HAP-1 (cell line): ENCODE data around the gene DPYSL4.
A peak's percentile ranks its signal among the peaks of the same experiment; 100 is the strongest.
"Not testable (repeated sequence)": the region's sequence is repeated elsewhere in the genome, so short reads cannot be mapped to it uniquely, and the experiment has no call there.

ENCODE experiments used
- DNase-seq, 2 experiments: peaks; one replicate each; pipeline ENCODE4 v3.0.0-alpha.2; 2016 to 2020; ENCODE audit warnings: low spot score in 2 of 2
- H3K27me3 ChIP-seq: fragments of 250-450 bp; sonication (Bioruptor Pico); 2 replicates; pipeline ENCODE4 v1.5.1; 2020; ENCODE audit warnings: low read depth, mild to moderate bottlenecking, moderate library complexity
- H3K36me3 ChIP-seq: fragments of 250-450 bp; sonication (Bioruptor Pico); replicated peaks from 2 replicates; pipeline ENCODE4 v1.5.1; 2020; ENCODE audit warnings: mild to moderate bottlenecking
- H3K4me1 ChIP-seq: fragments of 250-450 bp; sonication (Bioruptor Pico); 2 replicates; pipeline ENCODE4 v1.5.1; 2020; ENCODE audit warnings: mild to moderate bottlenecking
- H3K4me3 ChIP-seq: fragments of 250-450 bp; sonication (Bioruptor Pico); 2 replicates; pipeline ENCODE4 v1.5.1; 2020; ENCODE audit warnings: mild to moderate bottlenecking, moderate library complexity
- H3K9me3 ChIP-seq: fragments of 250-450 bp; sonication (Bioruptor Pico); 2 replicates; pipeline ENCODE4 v1.5.1; 2020; ENCODE audit warnings: mild to moderate bottlenecking, moderate library complexity
- in situ Hi-C: fragments of 300-500 bp; cut with MboI; formaldehyde crosslinking; loops from 3 replicates; pipeline ENCODE4 v1.14.3; 2020; ENCODE audit warnings: low sequenced_read_pairs, inconsistent platforms, mixed read lengths

The DPYSL4 gene

GRCh38 chr10:132154931-132155330 is 31.8 kb upstream of the DPYSL4 start:
- no peak overlapping the region for H3K4me3 ChIP-seq
- H3K9me3 ChIP-seq: no peaks in the 10 kb centered on the region
- in situ Hi-C loops: no loop called here
- H3K4me1 ChIP-seq: no peaks in the 10 kb centered on the region
- H3K27me3 ChIP-seq: no peaks in the 10 kb centered on the region
- DNase-seq: no peak
- H3K36me3 ChIP-seq: no peaks in the 10 kb centered on the region

DNA sequence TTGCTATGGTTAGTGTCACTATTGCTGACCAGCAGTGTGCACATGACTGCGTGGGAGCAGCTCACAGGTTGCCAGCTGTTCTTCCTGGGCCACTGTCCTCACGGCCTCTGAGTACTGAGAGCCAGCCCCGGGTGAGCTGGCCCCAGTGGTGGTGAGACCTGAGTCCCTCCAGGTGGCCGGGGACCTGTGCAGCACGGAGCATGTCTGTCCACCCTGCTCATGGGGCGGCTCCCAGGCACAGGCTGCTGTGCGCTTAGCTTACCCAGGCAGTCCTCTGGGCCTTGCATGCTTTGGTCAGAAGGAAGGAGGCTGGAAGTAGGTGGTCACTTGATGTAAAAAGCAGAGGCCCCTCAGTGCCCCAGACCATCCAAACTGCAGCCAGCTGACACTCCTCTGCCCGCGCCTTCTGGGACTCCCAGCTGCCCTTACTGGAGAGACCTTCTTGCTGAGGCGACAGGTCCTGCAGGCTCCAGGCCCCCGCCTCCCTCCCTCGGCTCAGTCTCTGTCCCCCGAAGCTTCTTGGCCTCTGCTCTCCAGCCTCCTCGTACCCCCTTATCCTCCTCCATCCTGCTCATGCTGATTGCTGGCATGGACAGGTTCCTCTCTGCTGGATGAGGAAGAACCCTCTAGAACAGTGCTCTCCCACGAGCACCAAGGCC is 30.9 kb upstream of the DPYSL4 start:
- H3K27me3 ChIP-seq: no peaks in the 10 kb centered on the region
- no peaks in the 10 kb centered on the region for H3K36me3 ChIP-seq
- in situ Hi-C loops: no loop called here
- H3K4me3 ChIP-seq: no peak overlapping the region
- H3K4me1 ChIP-seq: no peaks in the 10 kb centered on the region
- H3K9me3 ChIP-seq: no peaks in the 10 kb centered on the region
- DNase-seq: no peak

DNA sequence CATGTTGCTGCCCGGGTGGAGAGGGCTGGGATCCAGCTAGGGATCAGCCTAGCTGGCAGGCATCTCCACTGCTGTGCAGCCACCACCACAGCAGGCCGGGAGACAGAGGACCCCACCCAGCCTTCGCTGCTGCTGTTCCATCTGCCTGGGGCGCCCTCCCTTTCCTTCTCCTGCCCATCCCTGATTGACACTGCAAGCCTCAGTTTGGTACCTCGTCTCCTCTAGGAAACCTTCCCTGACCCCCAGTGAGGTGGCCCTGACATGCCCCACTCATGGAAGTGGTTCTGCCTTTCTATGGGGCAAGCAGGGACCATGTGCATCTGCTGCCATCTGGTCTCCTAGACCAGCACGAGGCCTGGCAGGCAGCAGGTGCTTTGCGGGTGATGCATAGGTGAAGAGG is 30.4 kb upstream of the DPYSL4 start:
- Histone ChIP-seq H3K9me3 (no peaks in the 10 kb centered on the region), H3K4me1 (no peaks in the 10 kb centered on the region), H3K27me3 (no peaks in the 10 kb centered on the region), H3K36me3 (no peaks in the 10 kb centered on the region), H3K4me3 (no peak overlapping the region)
- DNase-seq: no peak
- in situ Hi-C loops: no loop called here

DNA sequence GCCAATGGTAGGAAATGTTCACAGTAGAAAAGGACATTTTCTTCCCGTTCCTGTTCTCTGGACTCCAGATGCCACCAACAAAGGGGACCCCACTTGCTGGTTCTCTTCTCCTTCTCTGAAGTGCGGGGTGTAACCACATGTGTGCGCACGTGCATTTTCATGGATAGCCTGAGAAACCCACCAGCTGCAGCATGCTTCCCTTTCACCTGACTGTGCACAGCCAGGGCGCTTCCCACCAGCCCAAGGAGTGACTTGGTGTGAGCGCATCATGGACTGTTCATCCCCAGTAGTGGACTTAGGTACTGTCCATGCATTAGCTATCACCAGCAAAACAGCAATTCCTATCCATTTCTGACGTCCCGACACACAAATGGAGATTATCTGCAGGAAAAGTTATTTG is 29.6 kb upstream of the DPYSL4 start:
- in situ Hi-C loops: no loop called here

DNA sequence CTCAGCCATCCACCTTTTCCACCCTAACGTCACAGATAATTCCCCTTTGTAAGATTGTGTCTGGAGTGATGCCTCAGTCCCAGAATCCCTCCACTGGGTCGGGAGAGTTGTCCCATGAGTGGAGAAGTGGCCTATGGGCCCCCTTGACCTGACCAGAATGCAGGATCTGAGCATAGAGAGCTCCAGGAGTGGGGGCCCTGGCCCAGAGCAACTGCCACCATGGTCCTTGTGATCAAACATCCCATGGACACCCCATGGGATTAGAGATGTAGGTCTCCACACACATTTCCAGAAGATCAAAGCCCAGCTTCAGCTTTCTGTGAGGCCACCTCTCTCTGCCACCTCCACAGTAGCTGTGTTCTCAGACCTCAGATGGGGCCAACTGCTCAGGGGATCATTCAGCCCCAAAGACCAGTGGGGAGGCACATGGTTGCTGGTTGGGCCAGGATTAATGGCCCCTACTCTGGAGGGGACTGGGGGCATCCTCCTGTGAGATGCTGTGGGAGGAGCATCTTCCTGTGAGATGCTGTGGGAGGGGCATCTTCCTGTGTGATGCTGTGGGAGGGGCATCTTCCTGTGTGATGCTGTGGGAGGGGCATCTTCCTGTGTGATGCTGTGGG is 28.5 kb upstream of the DPYSL4 start:
- Histone ChIP-seq H3K9me3 (no peaks in the 10 kb centered on the region), H3K27me3 (no peaks in the 10 kb centered on the region), H3K36me3 (no peaks in the 10 kb centered on the region), H3K4me1 (no peaks in the 10 kb centered on the region), H3K4me3 (no peak overlapping the region)
- no peak for DNase-seq
- in situ Hi-C loops: no loop called here

More for the DNA sequence above, 29.6 kb upstream of the DPYSL4 start:
- H3K4me1 ChIP-seq: no peaks in the 10 kb centered on the region
- DNase-seq: no peak
- H3K36me3 ChIP-seq: no peaks in the 10 kb centered on the region
- H3K4me3 ChIP-seq: no peak overlapping the region
- H3K27me3 ChIP-seq: no peaks in the 10 kb centered on the region
- no peaks in the 10 kb centered on the region for H3K9me3 ChIP-seq

DNA sequence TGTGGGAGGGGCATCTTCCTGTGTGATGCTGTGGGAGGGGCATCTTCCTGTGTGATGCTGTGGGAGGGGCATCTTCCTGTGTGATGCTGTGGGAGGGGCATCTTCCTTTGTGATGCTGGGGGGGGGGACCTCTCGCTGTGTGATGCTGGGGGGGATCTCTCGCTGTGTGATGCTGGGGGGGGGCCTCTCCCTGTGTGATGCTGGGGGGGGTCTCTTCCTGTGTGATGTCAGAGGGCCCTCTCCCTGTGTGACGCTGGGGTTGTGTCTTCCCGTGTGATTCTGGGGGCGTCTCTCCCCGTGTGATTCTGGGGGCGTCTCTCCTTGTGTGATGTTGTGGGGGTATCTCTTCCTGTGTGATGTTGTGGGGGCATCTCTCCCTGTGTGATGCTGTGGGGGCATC is 27.9 kb upstream of the DPYSL4 start:
- Histone ChIP-seq H3K4me1 (no peaks in the 10 kb centered on the region), H3K9me3 (no peaks in the 10 kb centered on the region), H3K36me3 (no peaks in the 10 kb centered on the region), H3K27me3 (no peaks in the 10 kb centered on the region), H3K4me3 (no peak overlapping the region)
- DNase-seq: no peak
- in situ Hi-C loops: no loop called here

DNA sequence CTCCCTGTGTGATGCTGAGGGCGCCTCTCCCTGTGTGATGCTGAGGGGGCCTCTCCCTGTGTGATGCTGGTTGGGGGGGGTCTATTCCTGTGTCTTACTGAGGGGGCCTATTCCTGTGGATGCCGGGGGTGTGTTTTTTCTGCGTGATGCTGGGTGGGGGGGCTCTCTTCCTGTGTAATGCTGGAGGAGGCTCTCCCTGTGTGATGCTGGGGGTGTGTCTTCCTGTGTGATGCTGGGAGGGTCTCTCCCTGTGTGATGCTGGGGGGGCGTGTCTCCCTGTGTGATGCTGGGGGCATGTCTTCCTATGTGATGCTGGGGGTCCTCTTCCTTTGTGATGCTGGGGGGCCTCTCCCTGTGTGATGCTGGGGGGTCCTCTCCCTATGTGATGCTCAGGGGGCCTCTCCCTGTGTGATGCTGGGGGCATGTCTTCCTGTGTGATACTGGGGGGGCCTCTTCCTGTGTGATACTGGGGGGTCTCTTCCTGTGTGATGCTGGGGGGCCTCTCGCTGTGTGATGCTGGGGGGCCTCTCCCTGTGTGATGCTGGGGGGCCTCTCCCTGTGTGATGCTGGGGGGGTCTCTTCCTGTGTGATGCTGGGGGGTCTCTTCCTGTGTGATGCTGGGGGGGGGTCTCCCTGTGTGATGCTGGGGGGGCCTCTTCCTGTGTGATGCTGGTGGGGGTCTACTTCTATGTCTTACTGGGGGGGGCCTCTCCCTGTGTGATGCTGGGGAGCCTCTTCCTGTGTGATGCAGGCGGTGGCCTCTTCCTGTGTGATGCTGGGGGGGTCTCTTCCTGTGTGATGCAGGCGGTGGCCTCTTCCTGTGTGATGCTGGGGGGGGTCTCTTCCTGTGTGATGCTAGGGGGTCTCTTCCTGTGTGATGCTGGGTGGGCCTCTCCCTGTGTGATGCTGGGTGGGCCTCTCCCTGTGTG is 27.2 kb upstream of the DPYSL4 start:
- in situ Hi-C loops, DNase-seq: not testable (repeated sequence)

GRCh38 chr10:132160231-132160630 is 26.5 kb upstream of the DPYSL4 start:
- H3K4me1 ChIP-seq, DNase-seq, H3K27me3 ChIP-seq, H3K36me3 ChIP-seq, in situ Hi-C loops, H3K4me3 ChIP-seq, H3K9me3 ChIP-seq: not testable (repeated sequence)

More for the DNA sequence above, 27.2 kb upstream of the DPYSL4 start:
- not testable (repeated sequence) for H3K4me3 ChIP-seq, H3K36me3 ChIP-seq, H3K27me3 ChIP-seq, H3K9me3 ChIP-seq, H3K4me1 ChIP-seq

GRCh38 chr10:132160834-132161622 is 25.7 kb upstream of the DPYSL4 start:
- H3K4me1 ChIP-seq, H3K4me3 ChIP-seq, H3K36me3 ChIP-seq, H3K9me3 ChIP-seq, DNase-seq, in situ Hi-C loops, H3K27me3 ChIP-seq: not testable (repeated sequence)

DNA sequence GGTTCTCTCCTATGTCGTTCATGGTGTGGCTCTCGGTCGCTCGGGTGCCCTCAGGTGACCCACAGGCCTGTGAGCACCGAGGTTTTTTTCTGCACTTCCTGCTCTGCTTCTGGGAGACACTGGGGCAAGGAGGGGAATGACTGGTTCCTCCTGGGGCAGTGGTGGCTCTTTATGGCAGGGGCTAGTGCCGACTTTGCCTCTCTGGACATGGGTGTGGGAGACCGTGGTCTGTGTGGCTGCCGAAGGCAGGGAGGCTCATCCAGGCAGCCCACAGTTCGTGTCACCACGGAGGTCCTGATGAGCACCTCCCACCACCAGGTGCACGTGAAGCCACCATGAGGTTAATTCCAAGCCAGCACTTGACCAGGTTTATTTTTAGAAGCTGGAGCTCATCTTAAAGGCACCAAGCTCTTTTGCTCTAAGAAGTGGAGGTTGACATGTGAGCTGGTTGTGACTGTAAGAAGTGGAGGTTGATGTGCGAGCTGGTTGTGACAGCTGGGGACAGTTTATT is 24.7 kb upstream of the DPYSL4 start:
- H3K4me1 ChIP-seq: no peaks in the 10 kb centered on the region
- in situ Hi-C loops: no loop called here
- H3K36me3 ChIP-seq: no peaks in the 10 kb centered on the region
- no peak for DNase-seq
- no peak overlapping the region for H3K4me3 ChIP-seq
- no peaks in the 10 kb centered on the region for H3K9me3 ChIP-seq
- H3K27me3 ChIP-seq: no peaks in the 10 kb centered on the region

DNA sequence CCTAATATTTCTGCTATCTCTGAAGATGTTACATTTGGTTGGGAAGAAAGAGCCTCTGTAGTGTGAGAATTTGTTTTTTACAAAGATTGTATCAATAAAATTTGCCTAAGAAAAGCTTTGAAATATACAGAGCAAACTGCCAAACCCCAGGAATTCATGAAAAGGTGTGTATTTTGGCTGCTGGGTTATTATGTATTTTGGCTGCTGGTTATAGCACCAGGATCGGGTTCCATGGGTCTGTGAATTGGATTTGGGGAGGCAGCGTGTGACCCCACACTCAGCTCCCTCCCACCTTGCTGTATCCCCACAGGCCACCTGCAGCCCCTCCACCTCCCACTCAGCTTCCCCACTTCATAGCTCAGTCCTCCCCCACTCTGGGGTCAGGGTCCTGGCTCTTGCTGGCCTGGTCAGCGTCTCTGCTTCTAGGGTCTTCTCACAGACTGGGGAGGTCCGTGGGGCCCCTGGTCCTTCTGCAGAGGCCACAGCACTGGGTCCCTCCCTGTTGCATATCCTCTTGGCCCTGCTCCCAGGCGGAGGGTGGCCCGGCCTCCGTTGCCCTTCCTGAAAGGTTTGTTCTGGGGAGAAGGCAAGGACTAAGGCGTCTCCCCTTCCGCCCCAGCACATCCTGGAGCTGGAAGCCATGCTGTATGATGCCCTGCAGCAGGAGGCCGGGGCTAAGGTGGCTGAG is 24.0 kb upstream of the DPYSL4 start:
- Histone ChIP-seq H3K36me3 (no peaks in the 10 kb centered on the region), H3K4me3 (no peak overlapping the region), H3K9me3 (no peaks in the 10 kb centered on the region), H3K27me3 (no peaks in the 10 kb centered on the region), H3K4me1 (no peaks in the 10 kb centered on the region)
- DNase-seq: no peak
- in situ Hi-C loops: no loop called here

GRCh38 chr10:132163278-132163765 is 23.4 kb upstream of the DPYSL4 start:
- in situ Hi-C loops: no loop called here
- peak; percentile 25 to 86 for DNase-seq
- Histone ChIP-seq H3K4me3 (no peak overlapping the region), H3K27me3 (no peaks in the 10 kb centered on the region), H3K9me3 (no peaks in the 10 kb centered on the region), H3K36me3 (no peaks in the 10 kb centered on the region), H3K4me1 (no peaks in the 10 kb centered on the region)
